Activated CD4-positive, alpha-beta T cell treated with anti-CD3 and anti-CD28 coated beads, Interleukin-2, amount 50 U/mL, for 1 hour (primary cell): ENCODE data around the gene GPR18.
A peak's percentile ranks its signal among the peaks of the same experiment; 100 is the strongest.
"Not testable (repeated sequence)": the region's sequence is repeated elsewhere in the genome, so short reads cannot be mapped to it uniquely, and the experiment has no call there.

ENCODE experiments used
- DNase-seq: peaks from one replicate; pipeline ENCODE4 v3.0.0-alpha.2; 2020

Gene GPR18

DNA sequence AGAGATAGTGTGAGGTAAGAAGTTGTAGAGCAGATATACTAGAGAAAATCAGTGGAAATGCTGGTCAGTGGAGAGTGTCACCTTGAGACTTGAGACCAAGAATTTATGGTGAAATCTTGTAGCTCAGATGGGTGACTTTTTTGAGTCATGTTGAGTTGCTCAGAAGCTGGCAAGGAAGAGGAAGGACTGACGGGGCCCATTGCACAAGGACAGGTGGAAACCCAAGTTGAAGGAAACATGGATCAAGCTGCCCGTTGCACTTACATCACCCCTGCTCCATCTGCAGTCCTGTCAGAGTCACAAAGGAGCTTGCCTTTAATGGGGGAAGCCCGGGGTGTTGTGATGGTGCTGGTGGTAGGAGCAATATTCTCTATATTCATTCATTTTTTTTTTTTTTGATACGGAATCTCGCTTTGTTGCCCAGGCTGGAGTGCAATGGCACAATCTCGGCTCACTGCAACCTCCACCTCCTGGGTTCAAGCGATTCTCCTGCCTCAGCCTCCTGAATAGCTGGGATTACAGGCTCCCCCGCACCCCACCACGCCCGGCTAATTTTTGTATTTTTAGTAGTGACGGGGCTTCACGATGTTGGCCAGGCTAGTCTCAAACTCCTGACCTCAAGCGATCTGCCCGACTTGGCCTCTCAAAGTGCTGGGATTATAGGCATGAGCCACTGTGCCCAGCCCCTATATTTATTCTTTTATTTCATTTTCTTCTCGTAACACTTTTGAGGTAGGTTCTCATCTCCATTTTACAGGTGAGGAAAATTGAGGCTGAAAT is 30.1 kb downstream of the GPR18 start:
- DNase-seq = no peak

- no peak for DNase-seq
Measured at GRCh38 chr13:99227331-99227900, 30.8 kb downstream of the GPR18 start.

GRCh38 chr13:99226513-99226912 is 31.7 kb downstream of the GPR18 start:
- no peak for DNase-seq

DNA sequence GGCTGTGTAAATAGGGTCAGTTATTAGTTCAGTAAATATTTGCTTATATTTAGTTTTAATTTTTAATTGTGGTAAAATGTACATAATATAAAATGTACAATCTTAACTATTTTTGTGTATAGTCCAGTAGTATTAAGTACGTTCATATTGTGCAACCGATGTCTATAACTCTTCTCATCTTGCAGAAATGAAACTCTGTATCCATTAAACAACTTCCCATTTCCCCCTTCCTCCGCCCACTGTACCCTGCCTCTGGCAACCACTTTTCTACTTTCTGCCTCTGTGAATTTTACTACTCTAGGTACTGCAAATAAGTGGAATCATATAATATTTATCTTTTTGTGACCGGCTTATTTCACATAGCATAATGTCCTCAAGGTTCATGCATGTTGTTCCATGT is 33.1 kb downstream of the GPR18 start:
- no peak for DNase-seq

DNA sequence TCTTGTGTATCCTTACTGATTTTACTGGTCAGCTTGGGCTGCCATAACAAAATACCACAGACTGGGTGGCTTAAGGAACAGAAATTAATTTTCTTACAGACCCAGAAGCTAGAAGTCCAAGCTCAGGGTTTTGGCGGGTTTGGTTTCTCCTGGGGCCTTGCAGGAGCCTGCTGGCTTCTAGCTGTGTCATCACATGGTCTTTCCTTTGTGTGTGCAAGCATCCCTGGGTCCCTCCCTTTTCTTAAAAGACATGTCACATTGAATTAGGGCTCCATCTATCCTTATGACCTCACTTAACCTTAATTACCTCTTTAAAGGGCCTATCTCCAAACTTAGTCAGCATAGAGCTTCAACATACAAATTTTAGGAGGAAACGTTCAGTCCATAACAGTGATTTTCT is 34.2 kb downstream of the GPR18 start:
- DNase-seq = no peak

DNA sequence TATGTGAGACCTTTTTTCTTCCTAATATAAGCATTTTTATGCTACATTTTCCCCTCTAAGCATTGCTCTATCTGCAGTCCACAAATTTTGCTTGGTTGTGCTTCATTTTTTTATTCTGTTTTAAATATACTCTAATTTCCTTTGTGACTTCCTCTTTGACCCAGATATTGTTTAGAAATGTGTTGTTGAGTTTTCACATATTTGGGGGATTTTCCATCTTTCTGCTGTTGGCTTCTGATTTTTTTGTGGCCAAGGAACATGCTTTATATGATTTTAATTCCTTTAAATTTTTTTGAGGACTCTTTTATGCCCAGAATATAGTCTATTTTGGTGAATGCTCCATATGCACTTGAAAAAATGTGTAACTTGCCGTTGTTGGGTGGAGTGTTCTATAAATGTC is 34.6 kb downstream of the GPR18 start:
- no peak for DNase-seq

DNA sequence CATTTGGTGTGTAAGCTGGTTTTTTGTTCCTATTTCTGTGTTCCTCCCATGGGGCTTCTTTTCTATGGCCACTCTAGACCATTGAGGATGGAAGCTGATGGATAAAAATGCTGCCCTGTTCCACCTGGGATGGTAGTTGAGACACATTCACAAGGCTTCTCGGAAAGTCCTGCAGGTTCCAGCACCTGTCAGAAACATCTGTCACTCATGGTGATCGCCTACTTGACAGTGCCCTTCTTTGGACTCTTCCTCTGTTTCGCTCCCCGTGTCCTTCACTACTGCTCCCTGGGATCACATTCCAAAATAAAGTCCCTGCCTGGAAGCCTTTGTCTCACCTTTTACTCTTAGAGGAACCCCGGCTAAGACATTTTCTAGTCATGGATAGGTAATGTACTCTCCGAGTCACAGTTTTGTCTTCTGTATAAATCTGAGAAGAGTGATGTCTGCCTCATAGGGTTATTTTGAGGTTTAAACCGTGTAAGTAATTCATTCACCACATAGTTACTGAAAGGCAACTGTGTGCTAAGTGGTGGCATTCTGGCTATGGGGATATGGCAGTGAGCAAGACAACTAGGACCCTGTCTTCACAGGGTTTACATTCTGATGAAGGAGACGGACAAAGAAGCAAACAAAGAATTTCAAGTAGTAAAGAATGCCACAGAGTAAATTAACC is 36.5 kb downstream of the GPR18 start:
- DNase-seq = no peak

DNA sequence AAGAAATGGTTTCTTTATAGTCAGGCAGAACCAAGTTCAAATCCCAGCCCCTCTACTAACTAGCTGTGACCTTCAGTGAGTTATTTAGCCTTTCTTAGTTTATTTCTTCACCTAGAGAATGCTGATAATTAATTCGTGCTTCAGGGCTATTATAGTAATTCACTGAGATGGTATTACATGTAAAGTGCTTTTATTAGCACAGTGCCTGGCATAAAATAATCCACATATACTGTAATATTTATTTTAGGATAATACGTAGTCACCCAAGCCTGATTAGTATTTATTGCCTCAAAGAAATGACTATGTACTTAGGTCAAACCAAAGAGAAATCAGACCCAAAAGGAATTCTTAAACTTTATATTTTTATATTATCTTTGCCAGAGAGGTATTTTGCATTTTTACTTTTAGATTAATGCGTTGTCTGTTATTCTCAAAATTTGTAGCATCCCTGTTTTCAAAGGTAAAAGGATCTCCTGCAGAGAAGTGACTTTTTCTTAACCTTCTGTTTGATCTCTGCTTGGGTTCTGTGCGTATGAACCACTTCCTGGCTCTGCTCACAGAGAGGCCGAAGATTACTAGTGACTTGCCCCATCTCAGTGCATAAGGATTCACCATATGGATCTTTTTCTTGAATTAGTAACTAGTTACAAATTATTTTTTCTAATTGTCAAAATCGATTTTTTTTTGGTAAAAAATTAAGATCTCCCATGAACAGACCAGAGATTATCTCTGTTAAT is 37.8 kb downstream of the GPR18 start:
- no peak for DNase-seq

DNA sequence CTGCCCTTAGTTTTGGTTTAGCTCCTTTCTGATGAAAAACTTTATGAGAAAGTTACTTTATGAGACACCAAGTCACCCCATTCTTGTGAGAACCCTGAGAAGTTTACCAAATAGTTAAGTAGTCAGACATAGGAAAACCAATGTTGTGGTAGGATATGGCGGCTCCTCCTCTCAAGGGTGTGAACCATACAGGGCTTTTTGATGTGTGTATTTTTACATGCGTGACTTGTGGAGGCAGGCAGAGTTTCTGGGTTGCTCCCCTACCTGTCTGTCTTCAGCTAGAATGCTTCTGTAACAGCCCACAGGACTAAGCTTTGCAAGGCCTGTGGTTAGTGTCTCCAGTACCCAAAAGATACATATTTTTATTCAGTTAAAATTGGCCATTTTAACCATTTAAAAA is 39.2 kb downstream of the GPR18 start:
- peak; percentile 51 for DNase-seq

DNA sequence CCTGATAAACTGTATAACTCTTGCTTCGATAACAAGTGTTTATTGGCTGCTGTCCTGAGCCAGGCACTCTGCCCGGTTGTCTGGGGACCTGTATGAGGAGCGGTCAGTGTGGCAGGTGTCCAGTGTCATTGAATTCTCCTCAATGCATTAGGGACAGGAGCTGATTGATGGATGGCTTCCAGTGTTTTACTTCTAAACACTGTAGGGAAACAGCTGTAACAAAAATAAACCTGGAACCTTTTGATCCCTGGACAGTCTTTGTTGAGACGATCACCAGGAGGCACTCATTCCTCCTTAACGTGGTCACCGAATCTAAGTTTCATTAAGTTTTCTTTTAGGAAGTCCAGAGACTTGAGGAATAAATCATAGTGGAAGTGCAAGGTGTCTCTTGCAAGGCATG is 39.6 kb downstream of the GPR18 start:
- DNase-seq = no peak

GRCh38 chr13:99218126-99218525 is 40.1 kb downstream of the GPR18 start:
- DNase-seq = no peak

- no peak for DNase-seq
Measured at GRCh38 chr13:99217461-99218110, 40.6 kb downstream of the GPR18 start.

DNA sequence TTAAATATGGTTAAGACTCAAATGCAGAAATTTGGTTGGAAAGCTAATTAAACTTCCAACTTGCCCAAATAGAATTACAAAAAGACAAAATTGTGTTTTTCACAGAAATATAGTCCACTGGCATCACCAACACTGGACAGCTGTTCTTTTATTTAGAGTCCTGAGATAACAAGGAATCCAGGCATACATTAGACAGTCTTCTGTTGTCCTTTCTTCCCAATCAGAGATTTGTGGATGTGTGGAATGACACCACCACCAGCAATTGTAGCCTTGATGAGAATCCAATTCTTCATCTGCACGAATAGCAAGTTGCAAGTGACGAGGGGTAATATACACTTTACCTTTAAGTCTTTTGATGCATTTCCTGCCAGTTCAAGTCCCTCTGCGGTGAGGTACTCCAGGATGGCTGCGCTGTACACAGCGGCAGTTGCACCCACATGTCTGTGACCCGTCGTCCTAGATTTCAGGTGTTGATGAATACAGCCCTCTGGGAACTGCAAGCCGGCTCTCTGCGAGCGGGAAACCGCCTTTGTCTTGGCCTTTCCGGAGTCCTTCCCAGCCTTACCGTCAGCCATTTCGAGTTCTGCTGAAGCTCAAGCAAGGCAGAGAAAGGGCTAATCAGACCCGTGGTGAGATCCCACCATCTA is 42.9 kb downstream of the GPR18 start:
- DNase-seq = peak; percentile 58

GRCh38 chr13:99214731-99215130 is 43.4 kb downstream of the GPR18 start:
- DNase-seq = no peak

DNA sequence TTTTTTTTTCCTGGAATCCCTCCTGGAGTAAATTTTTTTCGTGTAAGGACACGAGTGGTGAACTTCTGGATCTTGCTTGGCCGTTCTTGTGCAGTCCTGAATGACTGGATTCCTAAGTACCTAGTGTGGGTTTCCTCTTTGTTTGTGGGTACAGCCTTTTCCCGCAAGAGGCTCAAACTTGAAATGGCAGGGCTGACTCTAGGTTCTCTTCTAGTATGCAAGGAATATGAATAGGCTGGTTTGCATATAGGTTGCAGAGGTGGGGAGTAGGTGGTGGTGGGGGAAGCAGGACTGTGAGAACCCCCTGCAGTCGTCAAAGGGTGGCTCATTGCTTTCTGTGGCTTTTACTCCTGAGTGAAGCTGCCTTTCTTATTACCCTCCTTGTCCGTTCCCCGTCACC is 43.9 kb downstream of the GPR18 start:
- DNase-seq = no peak

GRCh38 chr13:99211421-99212035 is 46.7 kb downstream of the GPR18 start:
- DNase-seq = no peak

DNA sequence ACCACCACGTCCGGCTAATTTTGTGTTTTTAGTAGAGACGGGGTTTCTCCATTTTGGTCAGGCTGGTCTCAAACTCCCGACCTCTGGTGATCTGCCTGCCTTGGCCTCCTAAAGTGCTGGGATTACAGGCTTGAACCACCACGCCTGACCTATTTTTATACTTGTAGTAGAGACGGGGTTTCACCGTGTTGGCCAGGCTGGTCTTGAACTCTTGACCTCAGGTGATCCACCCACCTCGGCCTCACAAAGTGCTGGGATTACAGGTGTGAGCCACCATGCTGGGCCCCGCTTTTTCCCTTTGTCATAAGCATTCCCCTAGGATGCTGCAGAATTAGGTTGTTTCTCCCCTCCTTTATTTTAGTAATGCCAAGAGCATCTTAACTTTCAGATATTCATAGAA is 47.6 kb downstream of the GPR18 start:
- not testable (repeated sequence) for DNase-seq

DNA sequence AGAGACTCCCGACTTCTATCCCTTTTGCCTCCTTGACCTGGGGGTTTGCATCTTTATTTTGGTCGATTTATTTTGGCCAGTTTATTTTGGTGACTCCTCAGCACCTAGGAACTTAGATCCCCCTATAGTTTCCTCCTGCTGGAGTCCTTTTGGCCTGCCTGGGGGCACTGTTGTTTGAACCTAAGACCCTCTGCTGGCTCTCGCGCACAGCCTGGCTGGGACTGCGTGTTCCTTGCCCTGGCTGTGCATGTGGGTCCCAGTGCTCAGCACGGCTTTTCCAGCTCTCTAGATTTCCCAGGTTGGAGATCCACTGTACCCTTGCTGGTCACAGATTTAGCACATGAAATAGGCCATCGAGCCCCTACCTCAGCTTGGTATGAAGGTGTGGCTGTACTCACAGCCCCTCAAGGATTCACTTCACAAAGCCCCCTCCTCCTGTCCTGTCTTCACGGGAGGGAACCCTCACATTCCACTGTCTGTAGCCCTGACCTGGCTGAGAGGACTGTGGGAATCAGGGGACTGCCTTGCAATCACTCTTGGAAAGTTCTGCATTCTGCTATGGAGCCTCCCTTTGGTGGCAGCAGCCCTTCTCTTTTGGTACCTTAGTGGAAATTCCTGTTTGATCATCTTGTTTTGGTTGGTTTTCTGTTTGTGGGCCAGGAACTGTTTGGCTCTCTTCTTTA is 49.2 kb downstream of the GPR18 start:
- no peak for DNase-seq

DNA sequence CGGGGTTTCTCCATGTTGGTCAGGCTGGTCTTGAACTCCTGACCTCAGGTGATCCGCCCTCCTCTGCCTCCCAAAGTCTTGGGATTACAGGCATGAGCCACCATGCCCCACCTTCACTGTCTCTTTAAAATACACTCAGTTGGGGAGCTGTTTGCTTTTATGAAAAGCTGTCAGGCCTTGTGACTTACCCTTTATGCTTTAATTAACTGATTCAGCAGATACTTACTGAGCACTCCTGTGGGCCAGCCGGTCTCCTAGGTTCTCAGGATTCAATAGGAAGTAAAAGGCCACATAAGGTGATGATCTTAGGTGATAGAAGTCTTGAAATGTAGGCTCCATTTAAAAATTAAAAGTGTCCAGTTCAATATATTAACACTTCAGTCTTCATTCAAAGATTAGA is 50.0 kb downstream of the GPR18 start:
- DNase-seq = no peak

DNA sequence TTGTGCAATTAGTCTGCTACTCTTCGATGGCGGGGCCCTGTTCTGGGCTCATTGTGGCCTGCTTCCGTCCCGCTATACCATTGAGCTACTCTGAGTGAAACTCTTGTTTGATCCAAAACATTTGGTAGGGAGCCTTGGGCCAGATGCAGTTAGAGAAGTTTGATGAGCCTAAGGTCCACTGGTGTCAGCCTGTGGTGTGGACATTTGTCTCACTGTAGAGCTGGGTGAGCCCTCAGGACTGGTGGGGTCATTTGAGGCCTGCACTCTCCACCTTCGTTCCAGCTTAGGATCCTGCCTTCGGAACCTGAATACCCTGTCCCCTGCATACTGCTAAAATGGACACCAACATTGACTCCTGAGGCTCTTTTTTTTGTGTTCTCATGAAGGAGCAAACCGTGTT is 50.7 kb downstream of the GPR18 start:
- no peak for DNase-seq

GRCh38 chr13:99206873-99207272 is 51.3 kb downstream of the GPR18 start:
- DNase-seq = no peak

GRCh38 chr13:99206226-99206625 is 52.0 kb downstream of the GPR18 start:
- DNase-seq = no peak
